B cell (primary cell): ENCODE results near the gene TMEM232. TPM values are rescaled to one million over a fixed set of nuclear protein-coding genes. Genes with fewer than 3 reads are reported as not detected.

Experiments
- ATAC-seq: fragments of 200-7000 bp; cut with Tn5 transposase; one replicate; pipeline ENCODE4 v1.10.0; 2021; ENCODE audit warnings: low read depth, mild to moderate bottlenecking, moderate number of reproducible peaks, moderate library complexity
- CTCF ChIA-PET: fragments of 350-600 bp; sonication (Branson Sonifier 250); formaldehyde crosslinking; loops from one replicate; lab custom pipeline; 2021; ENCODE audit warnings: antibody characterized with exemption, inconsistent platforms; lab: Charles Lee
- POLR2A ChIA-PET: fragments of 350-600 bp; sonication (Branson Sonifier 250); formaldehyde crosslinking; loops from one replicate; lab custom pipeline; 2021; ENCODE audit warnings: antibody characterized with exemption; lab: Charles Lee
- DNase-seq: peaks from one replicate; pipeline ENCODE4 v3.0.0; 2013
- H2AFZ ChIP-seq: 2 replicates; pipeline ENCODE4 v1.6.1; 2012; ENCODE audit warnings: mild to moderate bottlenecking, low read depth, low read length; ENCODE audit not compliant: insufficient read depth, poor library complexity, severe bottlenecking
- H3K27ac ChIP-seq, 2 donors: 1 replicate in 1 of 2; 2 replicates in 1 of 2; pipeline ENCODE4 v1.5.1; 2012 to 2013; ENCODE audit warnings: low read length in 2 of 2, mild to moderate bottlenecking in 2 of 2, moderate library complexity in 1 of 2
- H3K27me3 ChIP-seq, 4 experiments: fragments of 200-600 bp in 1 of 4; sonication (generic) in 1 of 4; replicated peaks in 1 of 4; 1 replicate in 2 of 4; 2 replicates in 2 of 4; pipeline versions ENCODE4 v1.6.1 to v1.7.0; 2013 to 2016; ENCODE audit warnings: low read length in 3 of 4, mild to moderate bottlenecking in 2 of 4, mixed read lengths in 1 of 4, moderate library complexity in 1 of 4; ENCODE audit not compliant: insufficient read depth in 4 of 4, control insufficient read depth in 3 of 4; ENCODE audit errors: control extremely low read depth in 1 of 4
- H3K36me3 ChIP-seq, 2 experiments: replicated peaks in 1 of 2; 1 replicate in 1 of 2; 2 replicates in 1 of 2; pipeline versions ENCODE4 v1.6.1 to v1.7.1; 2013; ENCODE audit warnings: low read length in 1 of 2; ENCODE audit not compliant: insufficient read depth in 2 of 2, control insufficient read depth in 1 of 2; ENCODE audit errors: control extremely low read depth in 1 of 2, extremely low read depth in 1 of 2
- H3K4me1 ChIP-seq, 2 donors: fragments of 200-600 bp in 1 of 2; sonication (generic) in 1 of 2; 1 replicate in 1 of 2; 2 replicates in 1 of 2; pipeline versions ENCODE4 v1.5.1 to v1.6.1; 2013 to 2017; ENCODE audit warnings: low read length in 2 of 2; ENCODE audit not compliant: control insufficient read depth in 2 of 2, insufficient read depth in 2 of 2
- H3K4me2 ChIP-seq: replicated peaks from 2 replicates; pipeline ENCODE3; 2012; ENCODE audit warnings: mild to moderate bottlenecking, low read depth, low read length; ENCODE audit not compliant: poor library complexity, severe bottlenecking
- H3K4me3 ChIP-seq, 5 experiments: fragments of 200-600 bp in 1 of 5; sonication (generic) in 1 of 5; 1 replicate in 3 of 5; 2 replicates in 2 of 5; pipeline versions ENCODE4 v1.5.1 to v1.7.0; 2011 to 2016; ENCODE audit warnings: low read length in 4 of 5, mild to moderate bottlenecking in 4 of 5, low read depth in 2 of 5, control low read depth in 1 of 5, moderate library complexity in 1 of 5; ENCODE audit not compliant: insufficient read depth in 1 of 5; ENCODE audit errors: control extremely low read depth in 1 of 5, extremely low read depth in 1 of 5
- H3K79me2 ChIP-seq: fragments of 200-600 bp; sonication (generic); one replicate; pipeline ENCODE4 v1.6.0; 2016; ENCODE audit warnings: low read length; ENCODE audit not compliant: control insufficient read depth, insufficient read depth
- H3K9ac ChIP-seq: fragments of 200-600 bp; sonication (generic); 2 replicates; pipeline ENCODE4 v1.6.1; 2017; ENCODE audit warnings: mild to moderate bottlenecking, low read length, moderate library complexity
- H3K9me3 ChIP-seq, 3 donors: one replicate each; pipeline versions ENCODE4 v1.6.1 to v1.7.1; 2013; ENCODE audit warnings: low read length in 2 of 3; ENCODE audit not compliant: control insufficient read depth in 2 of 3, insufficient read depth in 1 of 3; ENCODE audit errors: control extremely low read depth in 1 of 3
- H4K20me1 ChIP-seq: 2 replicates; pipeline ENCODE4 v1.6.0; 2012; ENCODE audit warnings: mild to moderate bottlenecking, low read length; ENCODE audit not compliant: insufficient read depth, control insufficient read depth, poor library complexity, severe bottlenecking
- H3K27ac Mint-ChIP-seq: one replicate; pipeline ENCODE4 v1.8.0; 2021; ENCODE audit warnings: mixed read lengths
- H3K27me3 Mint-ChIP-seq: one replicate; pipeline ENCODE4 v1.8.0; 2021; ENCODE audit warnings: mixed read lengths
- H3K4me1 Mint-ChIP-seq: one replicate; pipeline ENCODE4 v1.8.0; 2021; ENCODE audit warnings: mixed read lengths
- H3K4me3 Mint-ChIP-seq: one replicate; pipeline ENCODE4 v1.8.0; 2021; ENCODE audit warnings: mixed read lengths
- H3K9me3 Mint-ChIP-seq: one replicate; pipeline ENCODE4 v1.8.0; 2022; ENCODE audit warnings: mixed read lengths; ENCODE audit not compliant: insufficient read depth
- EZH2 ChIP-seq: IDR thresholded peaks from 2 replicates; pipeline ENCODE4 v1.6.1; 2012; ENCODE audit warnings: borderline replicate concordance, low read depth, mild to moderate bottlenecking, moderate library complexity, low read length; ENCODE audit not compliant: insufficient read depth, poor library complexity, severe bottlenecking
- WGBS: methylation state at CpG from one replicate; pipeline ENCODE4 v1.1.5; 2013; ENCODE audit warnings: missing lambda C conversion rate; ENCODE audit not compliant: insufficient coverage; 5-methylcytosine and 5-hydroxymethylcytosine counted together
- intact Hi-C: fragments of 100-400 bp; cut with micrococcal nuclease; formaldehyde crosslinking; loops from one replicate; pipeline ENCODE4 v1.10.0; 2022
- polyA plus RNA-seq: library from polyadenylated mRNA; depleted of rRNA; stranded (reverse); fragments of >200 nt; gene quantifications from 2 replicates; pipeline ENCODE4 v1.2.3, GENCODE V29; 2012
- total RNA-seq, 2 donors: library from RNA; stranded (reverse); fragments of 120-200 nt in 1 of 2; gene quantifications; 1 replicate in 1 of 2; 2 replicates in 1 of 2; pipeline versions ENCODE4 v1.2.3 to v1.2.4, GENCODE V29; 2013 to 2022
- TF ChIP-seq, protein P1 (sequence below): fragments of 200-600 bp; IDR thresholded peaks from one replicate; pipeline ENCODE4 v1.8.0; 2022; ENCODE audit warnings: antibody characterized with exemption, mild to moderate bottlenecking

Gene TMEM232
- total and polyA plus RNA-seq, 2 donors (not counting 1 experiment from before 2014, with no cell fraction given): 0.49 to 2.9 TPM

DNA sequence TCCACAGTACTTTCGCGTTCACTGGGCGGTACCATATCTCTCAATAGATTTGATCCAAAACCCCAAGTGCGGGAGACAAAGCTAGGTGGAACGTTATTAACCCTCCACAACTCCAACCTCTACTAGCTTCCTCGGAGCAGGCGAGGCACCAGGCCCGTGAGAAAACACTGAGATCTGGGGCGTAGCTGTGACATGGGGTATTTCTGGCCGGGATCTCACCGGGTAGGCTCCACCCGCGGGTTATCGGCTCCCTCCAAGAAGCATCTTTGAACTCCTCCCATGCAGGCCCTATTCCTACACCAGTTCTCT is 12.0 kb upstream of the TMEM232 start:
- CTCF ChIA-PET: no interaction called here
- peaks cover 0 to 4% (median 0%) of the 10 kb centered on the region in 4 experiments for H3K27me3 ChIP-seq
- peak overlapping the region; percentile 83 to 97 for H3K27ac ChIP-seq
- peak; percentile 70 for ATAC-seq
- H3K79me2 ChIP-seq: peaks cover 20% of the 10 kb centered on the region
- Mint-ChIP-seq H3K27ac (peak overlapping the region; percentile 99), H3K27me3 (peaks cover 11% of the 10 kb centered on the region), H3K9me3 (no peaks in the 10 kb centered on the region), H3K4me1 (peaks cover 29% of the 10 kb centered on the region), H3K4me3 (peak overlapping the region; percentile 100)
- intact Hi-C loops: loop anchor here (1.0 to 5.0 kb wide), 6 partner anchors 12 to 1990 kb away; partner anchors contain the start of genes MAN2A1, STARD4 and TMEM232
- peak overlapping the region; percentile 72 to 98 (median 92) for H3K4me3 ChIP-seq
- no peak for TF ChIP-seq EZH2
- TF ChIP-seq, protein P1, sequence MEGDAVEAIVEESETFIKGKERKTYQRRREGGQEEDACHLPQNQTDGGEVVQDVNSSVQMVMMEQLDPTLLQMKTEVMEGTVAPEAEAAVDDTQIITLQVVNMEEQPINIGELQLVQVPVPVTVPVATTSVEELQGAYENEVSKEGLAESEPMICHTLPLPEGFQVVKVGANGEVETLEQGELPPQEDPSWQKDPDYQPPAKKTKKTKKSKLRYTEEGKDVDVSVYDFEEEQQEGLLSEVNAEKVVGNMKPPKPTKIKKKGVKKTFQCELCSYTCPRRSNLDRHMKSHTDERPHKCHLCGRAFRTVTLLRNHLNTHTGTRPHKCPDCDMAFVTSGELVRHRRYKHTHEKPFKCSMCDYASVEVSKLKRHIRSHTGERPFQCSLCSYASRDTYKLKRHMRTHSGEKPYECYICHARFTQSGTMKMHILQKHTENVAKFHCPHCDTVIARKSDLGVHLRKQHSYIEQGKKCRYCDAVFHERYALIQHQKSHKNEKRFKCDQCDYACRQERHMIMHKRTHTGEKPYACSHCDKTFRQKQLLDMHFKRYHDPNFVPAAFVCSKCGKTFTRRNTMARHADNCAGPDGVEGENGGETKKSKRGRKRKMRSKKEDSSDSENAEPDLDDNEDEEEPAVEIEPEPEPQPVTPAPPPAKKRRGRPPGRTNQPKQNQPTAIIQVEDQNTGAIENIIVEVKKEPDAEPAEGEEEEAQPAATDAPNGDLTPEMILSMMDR: no peak
- no peaks in the 10 kb centered on the region for H3K36me3 ChIP-seq
- peak overlapping the region; percentile 95 for H2AFZ ChIP-seq
- 0% methylated on average over 12 of the region's 14 CpGs for WGBS
- peak overlapping the region; percentile 82 for H3K9ac ChIP-seq
- no peaks in the 10 kb centered on the region for H3K9me3 ChIP-seq
- POLR2A ChIA-PET: interaction anchor here (1.3 kb wide), 1 partner anchor 12 kb away, joined by 3 read pairs; the partner anchor contains the start of gene TMEM232
- peaks cover 14 to 17% of the 10 kb centered on the region in 2 donors for H3K4me1 ChIP-seq
- H4K20me1 ChIP-seq: peaks cover 4% of the 10 kb centered on the region
- no peak for DNase-seq
- peak overlapping the region; percentile 84 for H3K4me2 ChIP-seq

DNA sequence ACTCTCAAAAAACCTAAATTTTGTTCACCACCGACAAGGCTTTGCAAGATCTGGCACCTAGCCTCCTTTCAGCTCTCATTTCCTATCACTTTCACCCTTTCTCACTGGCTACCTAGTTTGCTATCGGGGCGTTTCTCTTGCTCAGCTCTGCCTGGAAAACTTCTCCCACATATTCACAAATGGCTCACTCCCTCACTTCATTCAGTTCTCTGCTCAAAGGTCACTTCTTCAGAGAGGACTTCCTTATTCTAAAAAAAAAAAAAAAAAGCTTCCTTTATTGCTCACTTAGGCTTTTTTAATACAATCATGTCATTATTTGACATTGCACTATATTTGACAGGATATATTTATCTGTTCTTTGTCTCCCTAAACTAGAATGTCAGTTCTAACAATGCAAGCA is 10.3 kb upstream of the TMEM232 start:
- ATAC-seq: no peak
- Histone ChIP-seq H3K9ac (no peak overlapping the region), H3K4me1 (peaks cover 14 to 17% of the 10 kb centered on the region in 2 donors), H3K27ac (no peak overlapping the region), H2AFZ (peak overlapping the region; percentile 14), H3K4me3 (no peak overlapping the region), H3K9me3 (no peaks in the 10 kb centered on the region), H3K27me3 (peaks cover 0 to 4% (median 2%) of the 10 kb centered on the region in 4 experiments), H3K36me3 (no peaks in the 10 kb centered on the region), H4K20me1 (no peaks in the 10 kb centered on the region), H3K4me2 (no peak overlapping the region), H3K79me2 (peaks cover 20% of the 10 kb centered on the region)
- peaks cover 20% of the 10 kb centered on the region for H3K27me3 Mint-ChIP-seq
- peaks cover 27% of the 10 kb centered on the region for H3K4me1 Mint-ChIP-seq
- WGBS: 93% methylated on average over 3 of the region's 3 CpGs
- no peaks in the 10 kb centered on the region for H3K9me3 Mint-ChIP-seq
- intact Hi-C loops: loop anchor here (5.0 kb wide), 2 partner anchors 1049 to 1971 kb away; partner anchors contain the start of gene MAN2A1
- POLR2A ChIA-PET: no interaction called here
- H3K27ac Mint-ChIP-seq: no peak overlapping the region
- TF ChIP-seq EZH2: no peak
- TF ChIP-seq, protein P1: no peak
- CTCF ChIA-PET: no interaction called here
- no peak for DNase-seq
- H3K4me3 Mint-ChIP-seq: peak overlapping the region; percentile 43
